ENCODE results near the gene NPIPA1.
"Not testable (repeated sequence)": the region's sequence is repeated elsewhere in the genome, so short reads cannot be mapped to it uniquely, and the experiment has no call there.

- TF ChIP-seq CBX8 (IDR thresholded peaks at IDR 0.05); CTCF (IDR thresholded peaks at IDR 0.05); CHD2 (IDR thresholded peaks at IDR 0.05; ENCODE audit: low read length, partially characterized antibody); USF2 (IDR thresholded peaks at IDR 0.05); NFE2L2 (conservative IDR thresholded peaks at IDR 0.05; ENCODE audit: low read length); POLR2AphosphoS2 (conservative IDR thresholded peaks at IDR 0.05; ENCODE audit: low read length); RFX5 (IDR thresholded peaks at IDR 0.05); EP300 (IDR thresholded peaks at IDR 0.05); NPAS2 (CRISPR knock-in tag; IDR thresholded peaks at IDR 0.05; ENCODE audit: borderline replicate concordance); POLR2A (IDR thresholded peaks at IDR 0.05; ENCODE audit: low read length); KDM5A (IDR thresholded peaks at IDR 0.05): not testable (repeated sequence)
- TF ChIP-seq, protein P1, sequence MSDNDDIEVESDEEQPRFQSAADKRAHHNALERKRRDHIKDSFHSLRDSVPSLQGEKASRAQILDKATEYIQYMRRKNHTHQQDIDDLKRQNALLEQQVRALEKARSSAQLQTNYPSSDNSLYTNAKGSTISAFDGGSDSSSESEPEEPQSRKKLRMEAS (IDR thresholded peaks at IDR 0.05): not testable (repeated sequence)
Measured at GRCh38 chr16:14932581-14933375, 4.5 kb upstream of the NPIPA1 start.
